ENCODE data around the gene OR4C46.
"Not testable (repeated sequence)": the region's sequence is repeated elsewhere in the genome, so short reads cannot be mapped to it uniquely, and the experiment has no call there.

OR4C46 gene

DNA sequence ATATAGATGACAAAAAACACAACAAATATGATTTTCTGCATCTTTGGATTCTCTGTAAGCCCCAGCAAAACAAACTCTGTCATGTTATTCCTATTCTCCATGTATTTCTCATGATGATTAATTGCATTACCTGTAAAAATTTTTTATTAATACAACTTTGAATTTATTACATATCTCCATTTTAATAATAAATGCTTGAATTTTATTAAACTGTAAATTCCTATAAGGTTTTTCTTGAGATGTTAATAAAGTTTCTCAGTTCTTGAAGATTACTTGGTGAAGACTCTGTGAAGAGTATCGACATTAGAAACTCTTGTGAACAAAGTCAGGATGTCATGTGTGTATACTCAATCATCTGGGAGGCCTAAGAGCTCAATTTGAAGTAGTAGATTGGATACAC is at the start of gene OR4C46:
OR4C46 (minus strand) TSS at position 101 of the 400 bp plus-strand sequence; CDS start at position 101, 0 bp downstream.
- no peak for DNase-seq

DNA sequence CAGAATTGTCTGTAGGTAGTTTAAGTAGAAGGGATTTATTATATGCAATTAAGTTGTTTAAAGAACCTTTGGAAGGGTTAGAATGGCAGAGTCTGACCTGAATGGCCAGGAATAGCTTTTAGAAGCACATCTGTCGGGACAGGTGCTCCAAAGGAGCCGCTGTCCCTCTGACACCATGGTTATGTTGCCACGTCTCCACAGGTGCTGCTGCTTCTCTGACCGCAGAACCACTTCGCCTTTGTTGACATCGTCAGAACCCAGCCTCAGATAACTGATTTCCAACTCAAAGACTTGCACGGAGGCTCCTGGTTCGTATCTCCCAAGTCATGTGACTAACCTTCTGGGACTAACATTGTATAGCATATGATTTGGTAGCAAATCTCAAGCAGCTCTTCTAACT is 41.8 kb upstream of the OR4C46 start:
- not testable (repeated sequence) for DNase-seq

- DNase-seq, result not testable (repeated sequence)
Measured at GRCh38 chr11:54561439-54561838, 42.4 kb downstream of the OR4C46 start.

DNA sequence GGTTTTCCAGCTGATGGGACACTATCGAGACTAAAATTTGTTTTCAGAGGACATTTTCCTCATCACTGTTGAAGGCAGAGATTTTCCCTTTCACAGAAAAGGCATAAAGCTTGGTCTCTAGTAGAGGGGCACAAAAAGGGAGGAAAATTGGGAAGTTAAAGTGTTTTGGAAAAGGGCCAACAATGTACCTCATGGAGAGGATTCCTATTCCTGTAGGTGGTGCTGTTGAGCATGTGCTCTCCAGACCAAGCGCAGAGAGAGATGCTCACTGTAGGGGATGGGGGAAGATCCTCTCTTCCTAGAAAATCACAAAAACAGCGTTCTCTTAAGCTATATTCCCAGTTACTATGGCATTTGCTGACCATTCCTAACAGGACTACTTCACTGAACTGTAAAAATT is 44.9 kb downstream of the OR4C46 start:
- no peak for DNase-seq

- DNase-seq, result no peak
Measured at GRCh38 chr11:54558407-54558806, 45.4 kb downstream of the OR4C46 start.
